ENCODE results near the gene BCL6B. TPM values are rescaled to one million over a fixed set of nuclear protein-coding genes. Genes with fewer than 3 reads are reported as not detected.

The BCL6B gene
- total and polyA plus RNA-seq, 2 of the 4 experiments (the other 2 are of a cell fraction), result not detected

DNA sequence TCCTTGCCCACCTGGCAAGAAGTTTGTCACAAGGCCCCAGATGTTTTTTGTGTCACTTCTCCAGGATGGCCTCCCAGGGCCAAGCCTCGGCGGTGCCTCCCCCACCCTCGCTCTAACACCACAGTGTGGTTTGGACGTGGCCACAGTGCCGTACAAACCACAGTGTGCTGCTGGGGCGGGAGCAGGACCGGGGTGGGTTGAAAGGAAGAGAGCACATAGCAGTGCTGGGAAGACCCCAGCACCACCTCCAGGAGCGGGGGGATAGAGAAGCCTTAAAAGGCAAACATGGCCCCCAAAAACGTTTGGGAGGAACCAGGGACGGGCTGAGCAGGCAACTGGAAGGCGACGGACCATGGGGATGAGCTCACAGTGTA lies 5.0 kb upstream of the BCL6B start:
- H3K4me3 ChIP-seq (ENCODE audit: insufficient read depth, low read depth, low read length), result no peak overlapping the region
- no peaks in the 10 kb centered on the region for H4K20me1 ChIP-seq (ENCODE audit: insufficient read depth, low read length)
- CTCF ChIA-PET, result no interaction called here
- POLR2A ChIA-PET (ENCODE audit: unreplicated experiment), result no interaction called here
- H2BK15ac ChIP-seq (ENCODE audit: low read depth, low read length), result no peak overlapping the region
- H3K9me3 ChIP-seq (ENCODE audit: control insufficient read depth, insufficient read depth, low read length), result no peaks in the 10 kb centered on the region
- H2AK5ac ChIP-seq (ENCODE audit: low read depth, low read length), result no peak overlapping the region
- ATAC-seq (ENCODE audit: low read depth) (no peak), DNase-seq (no peak)
- no peak overlapping the region for H3K56ac ChIP-seq (ENCODE audit: extremely low read depth, insufficient read depth, low read length)
- H3K79me1 ChIP-seq (ENCODE audit: low read depth in 1 of 2, low read length in 2 of 2), result peaks cover 9 to 27% of the 10 kb centered on the region in 2 experiments; a peak in 3 of 4 replicates
- H3K9me1 ChIP-seq (ENCODE audit: insufficient read depth, low read length), result no peaks in the 10 kb centered on the region; the same call in 1 of the 2 replicates
- H3K4me2 ChIP-seq (ENCODE audit: low read depth, low read length), result no peak overlapping the region
- H3K27me3 ChIP-seq (ENCODE audit: control insufficient read depth, insufficient read depth, low read length), result peaks cover 4% of the 10 kb centered on the region; the same call in 1 of the 2 replicates
- H4K8ac ChIP-seq (ENCODE audit: low read depth in 2 of 2, low read length in 2 of 2), result no peak overlapping the region
- TF ChIP-seq CEBPB (IDR thresholded peaks at IDR 0.05; ENCODE audit: low read depth, low read length) (no peak), CHD1 (IDR thresholded peaks at IDR 0.05; ENCODE audit: low read depth, low read length) (no peak), RCOR1 (IDR thresholded peaks at IDR 0.05; ENCODE audit: insufficient replicate concordance, low read length) (no peak), POLR2A (IDR thresholded peaks at IDR 0.05; ENCODE audit: low read depth, low read length) (no peak), RAD21 (IDR thresholded peaks at IDR 0.05; ENCODE audit: low read length) (no peak), RFX5 (IDR thresholded peaks at IDR 0.05; ENCODE audit: low read depth, low read length) (no peak), FOS (IDR thresholded peaks at IDR 0.05; ENCODE audit: low read depth, low read length) (no peak), MAFK (IDR thresholded peaks at IDR 0.05; ENCODE audit: low read depth, low read length) (no peak), MXI1 (IDR thresholded peaks at IDR 0.05; ENCODE audit: borderline replicate concordance, low read depth, low read length) (no peak), SMC3 (IDR thresholded peaks at IDR 0.05; ENCODE audit: low read depth, low read length) (no peak), BHLHE40 (IDR thresholded peaks at IDR 0.05; ENCODE audit: low read depth, low read length) (no peak), MAZ (IDR thresholded peaks at IDR 0.05; ENCODE audit: borderline replicate concordance, low read depth, low read length) (no peak)
- TF ChIP-seq, protein P1, sequence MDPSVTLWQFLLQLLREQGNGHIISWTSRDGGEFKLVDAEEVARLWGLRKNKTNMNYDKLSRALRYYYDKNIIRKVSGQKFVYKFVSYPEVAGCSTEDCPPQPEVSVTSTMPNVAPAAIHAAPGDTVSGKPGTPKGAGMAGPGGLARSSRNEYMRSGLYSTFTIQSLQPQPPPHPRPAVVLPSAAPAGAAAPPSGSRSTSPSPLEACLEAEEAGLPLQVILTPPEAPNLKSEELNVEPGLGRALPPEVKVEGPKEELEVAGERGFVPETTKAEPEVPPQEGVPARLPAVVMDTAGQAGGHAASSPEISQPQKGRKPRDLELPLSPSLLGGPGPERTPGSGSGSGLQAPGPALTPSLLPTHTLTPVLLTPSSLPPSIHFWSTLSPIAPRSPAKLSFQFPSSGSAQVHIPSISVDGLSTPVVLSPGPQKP (IDR thresholded peaks at IDR 0.05; ENCODE audit: borderline replicate concordance, low read depth, low read length), result no peak
- TF ChIP-seq, protein P2, sequence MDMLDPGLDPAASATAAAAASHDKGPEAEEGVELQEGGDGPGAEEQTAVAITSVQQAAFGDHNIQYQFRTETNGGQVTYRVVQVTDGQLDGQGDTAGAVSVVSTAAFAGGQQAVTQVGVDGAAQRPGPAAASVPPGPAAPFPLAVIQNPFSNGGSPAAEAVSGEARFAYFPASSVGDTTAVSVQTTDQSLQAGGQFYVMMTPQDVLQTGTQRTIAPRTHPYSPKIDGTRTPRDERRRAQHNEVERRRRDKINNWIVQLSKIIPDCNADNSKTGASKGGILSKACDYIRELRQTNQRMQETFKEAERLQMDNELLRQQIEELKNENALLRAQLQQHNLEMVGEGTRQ (IDR thresholded peaks at IDR 0.05; ENCODE audit: low read depth, low read length), result no peak
- TF ChIP-seq, protein P3, sequence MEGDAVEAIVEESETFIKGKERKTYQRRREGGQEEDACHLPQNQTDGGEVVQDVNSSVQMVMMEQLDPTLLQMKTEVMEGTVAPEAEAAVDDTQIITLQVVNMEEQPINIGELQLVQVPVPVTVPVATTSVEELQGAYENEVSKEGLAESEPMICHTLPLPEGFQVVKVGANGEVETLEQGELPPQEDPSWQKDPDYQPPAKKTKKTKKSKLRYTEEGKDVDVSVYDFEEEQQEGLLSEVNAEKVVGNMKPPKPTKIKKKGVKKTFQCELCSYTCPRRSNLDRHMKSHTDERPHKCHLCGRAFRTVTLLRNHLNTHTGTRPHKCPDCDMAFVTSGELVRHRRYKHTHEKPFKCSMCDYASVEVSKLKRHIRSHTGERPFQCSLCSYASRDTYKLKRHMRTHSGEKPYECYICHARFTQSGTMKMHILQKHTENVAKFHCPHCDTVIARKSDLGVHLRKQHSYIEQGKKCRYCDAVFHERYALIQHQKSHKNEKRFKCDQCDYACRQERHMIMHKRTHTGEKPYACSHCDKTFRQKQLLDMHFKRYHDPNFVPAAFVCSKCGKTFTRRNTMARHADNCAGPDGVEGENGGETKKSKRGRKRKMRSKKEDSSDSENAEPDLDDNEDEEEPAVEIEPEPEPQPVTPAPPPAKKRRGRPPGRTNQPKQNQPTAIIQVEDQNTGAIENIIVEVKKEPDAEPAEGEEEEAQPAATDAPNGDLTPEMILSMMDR (conservative IDR thresholded peaks at IDR 0.05; ENCODE audit: low read depth, low read length), result no peak
- H2BK20ac ChIP-seq (ENCODE audit: low read depth, low read length), result no peak overlapping the region
- H2BK120ac ChIP-seq (ENCODE audit: low read depth, low read length), result no peak overlapping the region
- no peak overlapping the region for H3K27ac ChIP-seq (ENCODE audit: insufficient read depth, low read length)
- H3K36me3 ChIP-seq (ENCODE audit: control insufficient read depth, insufficient read depth, low read length), result 0 out of 2 replicates have a peak, but pooled peaks cover 2% of the 10 kb centered on the region
- H4K91ac ChIP-seq (ENCODE audit: insufficient read depth, low read depth, low read length), result no peak overlapping the region
- H2AK9ac ChIP-seq (replicated peaks; ENCODE audit: low read depth, low read length, poor library complexity), result no peak overlapping the region
- no peak overlapping the region for H3K4ac ChIP-seq (ENCODE audit: low read depth, low read length)
- peaks cover 8% of the 10 kb centered on the region; the same call in 1 of the 2 replicates for H3K4me1 ChIP-seq (ENCODE audit: control insufficient read depth, insufficient read depth, low read length)
- WGBS, 2 experiments (ENCODE audit: extremely low coverage in 2 of 2, insufficient read length in 1 of 2), result 87% methylated on average over 3 of the region's 12 CpGs; no CpG with 5 or more reads in 1 of the 2 experiments
- BruUV-seq (replicated peaks), result no TSS peak
- intact Hi-C loops (cut with micrococcal nuclease), result no loop called here
- no peak overlapping the region for H2AFZ ChIP-seq (replicated peaks; ENCODE audit: low read length, poor library complexity)
- no peak overlapping the region for H3K18ac ChIP-seq (ENCODE audit: low read depth, low read length)
- H3K23ac ChIP-seq (ENCODE audit: low read depth, low read length), result no peak overlapping the region
- H4K5ac ChIP-seq (ENCODE audit: low read depth, low read length), result no peak overlapping the region
- dilution Hi-C loops (cut with HindIII; ENCODE audit: low sequenced_read_pairs, unreplicated experiment), result no loop called here
- H3K14ac ChIP-seq (replicated peaks; ENCODE audit: low read depth, low read length), result no peak overlapping the region
- H3K9ac ChIP-seq (ENCODE audit: low read depth, low read length), result no peak overlapping the region
- in situ Hi-C loops (cut with MboI; ENCODE audit: low sequenced_read_pairs), result loop anchor here (10.0 kb wide), 1 partner anchor 353 kb away; no protein-coding TSS in a partner anchor
- no peak overlapping the region for H2BK5ac ChIP-seq (ENCODE audit: low read depth, low read length, poor library complexity, severe bottlenecking)
